GM21367 (cell line): ENCODE data around the gene CEP112.

Source experiments
- ATAC-seq: cut with Tn5 transposase; IDR thresholded peaks from one replicate; pipeline ENCODE4 v1.9.1; 2021; ENCODE audit not compliant: unreplicated experiment

The CEP112 gene

DNA sequence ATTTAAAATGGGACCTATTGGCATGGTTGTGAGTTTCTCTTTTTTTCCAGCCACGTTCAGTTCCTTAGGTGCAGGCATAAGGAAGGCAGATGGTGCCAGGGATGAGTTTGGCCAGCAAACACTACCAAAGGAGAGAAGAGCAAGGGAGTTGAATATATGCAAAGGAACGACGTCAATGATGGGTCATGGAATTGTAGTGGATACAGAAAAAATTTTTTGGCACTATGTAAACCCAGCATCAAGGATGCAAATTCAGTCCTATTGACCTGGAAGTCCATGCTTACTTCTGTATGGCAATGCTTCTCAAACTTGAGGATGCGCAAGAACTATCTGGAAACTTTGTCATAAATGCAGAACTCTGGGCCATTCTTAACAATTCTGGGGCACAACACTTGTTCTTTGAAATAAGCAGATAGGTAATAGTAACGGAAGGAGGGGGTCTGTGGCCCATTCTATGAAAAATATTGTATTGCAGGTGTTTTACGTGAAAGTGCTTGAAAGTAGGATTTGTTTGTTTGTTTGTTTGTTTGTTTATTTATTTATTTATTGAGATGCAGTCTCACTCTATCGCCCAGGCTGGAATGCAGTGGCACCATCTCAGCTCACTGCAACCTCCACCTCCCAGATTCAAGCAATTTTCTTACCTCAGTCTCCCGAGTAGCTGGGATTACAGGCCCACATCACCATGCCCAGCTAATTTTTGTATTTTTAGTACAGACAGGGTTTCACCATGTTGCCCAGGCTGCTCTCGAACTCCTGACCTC is 19.3 kb upstream of the CEP112 start:
- ATAC-seq: no peak

- ATAC-seq: no peak
Measured at GRCh38 chr17:66210208-66210574, 18.3 kb upstream of the CEP112 start.

- ATAC-seq: no peak
Measured at GRCh38 chr17:66207936-66208335, 16.0 kb upstream of the CEP112 start.

DNA sequence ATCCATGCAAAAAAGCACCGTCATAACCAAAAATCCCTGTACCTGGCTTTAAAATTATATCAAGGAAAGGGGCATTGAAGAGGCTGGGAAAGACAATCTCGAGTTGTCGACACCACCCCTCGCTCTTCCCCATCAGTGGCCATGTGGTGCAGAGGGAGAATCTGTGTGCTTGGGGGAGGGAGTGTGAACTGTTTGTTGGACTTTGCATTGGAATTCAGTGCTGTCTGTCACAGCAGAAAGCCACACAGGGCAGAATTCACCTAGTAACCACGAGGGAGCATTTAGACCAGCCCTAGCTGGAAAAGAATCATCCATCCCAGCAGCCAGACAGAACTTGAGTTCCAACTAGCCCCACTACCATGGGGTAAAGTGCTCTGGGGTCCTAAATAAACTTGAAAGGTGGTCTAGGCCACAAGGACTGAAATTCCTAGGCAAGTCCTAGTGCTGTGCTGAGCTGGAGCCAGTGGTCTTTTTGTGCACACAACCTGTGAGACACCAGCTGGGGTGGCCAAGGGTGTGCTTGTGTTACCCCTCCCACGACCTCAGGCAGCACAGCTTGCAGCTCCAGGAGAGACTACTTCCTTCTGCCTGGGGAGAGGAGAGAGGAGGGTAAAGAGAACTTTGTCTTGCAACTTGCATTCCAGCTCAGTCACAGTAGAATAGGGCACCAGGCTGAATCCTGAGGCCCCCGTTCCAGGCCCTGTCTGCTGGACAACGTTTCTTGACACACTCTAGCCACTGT is 11.5 kb upstream of the CEP112 start:
- no peak for ATAC-seq

DNA sequence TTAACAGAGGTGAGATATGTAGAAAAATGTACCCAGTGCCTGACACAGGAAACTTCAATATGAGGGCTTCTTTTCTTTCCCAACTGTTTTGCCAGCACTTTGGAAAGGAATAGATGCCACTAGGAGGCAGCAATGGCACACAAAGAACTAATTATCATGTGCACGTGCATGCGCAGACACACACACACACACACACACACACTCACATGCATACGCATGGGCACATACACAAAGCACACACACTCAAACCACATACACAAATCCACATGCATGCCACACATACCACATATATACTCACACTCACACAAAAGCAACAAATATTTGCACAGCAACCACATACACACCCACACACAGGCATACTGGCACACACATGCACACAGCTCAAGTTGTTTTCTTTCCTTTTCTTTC is 8.8 kb upstream of the CEP112 start:
- ATAC-seq: no peak

DNA sequence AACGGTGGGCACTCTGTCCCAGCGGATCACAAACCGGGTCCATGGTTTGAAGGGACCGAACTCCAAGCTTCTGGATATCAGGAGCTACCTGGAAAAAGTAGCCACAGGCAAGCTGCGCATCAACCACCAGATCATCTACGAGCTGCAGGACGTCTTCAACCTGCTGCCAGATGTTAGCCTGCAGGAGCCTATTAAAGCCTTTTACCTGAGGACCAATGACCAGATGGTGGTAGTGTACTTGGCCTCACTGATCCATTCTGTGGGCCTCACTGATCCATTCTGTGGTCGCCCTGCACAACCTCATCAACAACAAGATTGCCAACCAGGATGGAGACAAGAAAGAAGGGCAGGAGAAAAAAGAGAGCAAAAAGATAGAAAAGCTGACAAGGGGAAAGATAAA is 6.3 kb upstream of the CEP112 start:
- ATAC-seq: no peak

DNA sequence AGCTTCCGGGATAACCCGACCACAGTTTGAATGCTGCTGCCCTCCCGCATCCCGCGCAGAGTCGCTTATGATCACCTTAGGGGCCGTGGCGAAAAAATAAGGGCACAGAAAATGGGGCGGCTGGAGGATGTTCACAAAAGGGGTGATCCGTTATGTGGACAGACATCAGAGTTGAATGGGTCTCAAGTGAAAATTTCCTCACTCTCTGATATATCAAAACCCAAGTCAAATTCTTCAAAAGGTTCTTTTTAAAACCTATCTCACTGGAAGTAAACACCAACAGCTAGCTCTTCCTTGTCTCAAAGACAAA is 400 bp upstream of the CEP112 start:
- no peak for ATAC-seq

GRCh38 chr17:66190738-66191592 is 968 bp downstream of the CEP112 start:
- no peak for ATAC-seq

GRCh38 chr17:66187718-66188117 is 4.2 kb downstream of the CEP112 start:
- ATAC-seq: no peak

- no peak for ATAC-seq
Measured at GRCh38 chr17:66185862-66186261, 6.1 kb downstream of the CEP112 start.

DNA sequence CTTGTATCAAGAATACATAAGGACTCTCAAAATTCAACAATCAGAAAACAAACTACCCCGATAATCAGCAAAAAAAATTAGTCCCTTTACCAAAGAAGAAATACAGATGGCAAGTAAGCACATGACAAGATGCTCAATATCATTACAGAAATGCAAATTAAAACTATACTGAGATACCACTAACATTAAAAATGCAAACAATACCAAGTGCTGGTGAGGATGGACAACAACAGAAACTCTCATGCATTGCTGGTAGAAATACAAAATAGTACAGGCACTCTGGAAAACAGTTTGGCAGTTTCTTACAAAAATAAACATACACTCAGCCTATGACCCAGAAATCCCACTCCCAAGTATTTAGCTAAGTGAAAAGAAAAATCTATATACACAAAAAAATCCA is 7.5 kb downstream of the CEP112 start:
- no peak for ATAC-seq

DNA sequence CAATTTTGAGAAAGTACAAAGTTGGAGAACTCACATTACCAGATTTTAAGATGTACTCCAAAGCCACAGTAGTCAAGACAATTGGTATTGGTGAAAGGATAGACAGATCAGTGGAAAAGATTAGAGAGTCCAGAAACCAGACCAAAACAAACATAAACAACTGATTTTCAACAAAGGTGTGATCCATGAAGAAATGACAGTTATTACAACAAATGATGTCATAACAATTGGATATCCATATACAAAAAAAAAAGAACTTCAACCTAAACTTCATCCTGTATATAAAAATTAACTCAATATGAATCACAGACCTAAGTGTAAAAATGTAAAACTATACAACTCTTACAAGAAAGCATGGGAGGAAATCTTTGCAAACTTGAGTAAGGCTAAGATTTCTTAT is 8.4 kb downstream of the CEP112 start:
- no peak for ATAC-seq

DNA sequence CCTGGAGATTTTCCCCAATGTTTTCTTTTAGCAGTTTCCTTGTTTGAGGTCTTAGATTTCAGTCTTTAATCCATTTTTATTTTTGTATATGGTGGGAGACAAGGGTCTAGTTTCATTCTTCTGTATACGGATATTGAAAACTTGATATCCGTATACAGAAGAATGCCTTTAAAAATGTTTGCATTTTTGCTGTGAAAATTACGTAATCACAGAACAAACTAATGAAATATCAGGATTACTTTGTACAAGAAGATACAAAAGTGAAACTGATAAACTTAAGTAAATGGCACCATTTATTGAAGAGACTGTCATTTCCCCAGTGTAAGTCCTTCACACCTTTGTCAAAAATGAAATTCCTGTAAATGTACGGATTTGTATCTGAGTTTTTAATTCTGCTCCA is 13.3 kb downstream of the CEP112 start:
- no peak for ATAC-seq

DNA sequence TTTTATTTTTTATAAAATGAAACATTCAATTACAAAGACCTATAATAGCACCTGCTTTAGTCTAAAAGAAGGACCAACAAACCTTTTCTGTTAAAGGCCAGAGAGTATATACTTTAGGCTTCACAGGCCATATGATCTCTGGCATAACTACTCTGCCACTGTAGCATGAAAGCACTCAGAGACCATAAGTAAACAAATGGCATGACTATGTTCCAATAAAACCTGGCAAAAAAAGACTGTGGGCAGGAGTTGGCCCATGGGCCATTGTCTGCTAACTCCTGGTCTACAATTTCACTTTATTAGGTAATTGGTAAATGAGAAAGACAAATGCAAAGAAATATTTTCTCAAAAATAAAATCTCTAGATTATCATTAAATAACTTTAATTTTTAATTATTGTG is 14.9 kb downstream of the CEP112 start:
- no peak for ATAC-seq

DNA sequence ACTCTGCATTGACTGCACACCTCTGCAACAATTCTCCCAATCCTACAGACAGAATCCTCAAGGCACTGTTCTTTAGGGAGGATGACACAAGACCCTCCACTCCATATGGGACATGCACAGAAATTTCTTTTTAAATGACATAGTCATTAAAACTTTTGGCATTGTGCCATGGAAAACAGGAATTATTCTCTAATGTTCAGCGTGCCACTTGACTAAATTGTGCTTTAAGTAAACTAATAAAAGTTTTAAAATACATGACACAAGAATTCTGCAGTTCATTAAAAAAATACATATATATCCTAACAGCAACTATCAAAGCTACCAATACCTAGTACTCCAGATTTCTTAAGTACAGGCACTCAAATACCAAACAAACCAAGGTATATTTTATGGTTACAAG is 16.0 kb downstream of the CEP112 start:
- ATAC-seq: no peak

DNA sequence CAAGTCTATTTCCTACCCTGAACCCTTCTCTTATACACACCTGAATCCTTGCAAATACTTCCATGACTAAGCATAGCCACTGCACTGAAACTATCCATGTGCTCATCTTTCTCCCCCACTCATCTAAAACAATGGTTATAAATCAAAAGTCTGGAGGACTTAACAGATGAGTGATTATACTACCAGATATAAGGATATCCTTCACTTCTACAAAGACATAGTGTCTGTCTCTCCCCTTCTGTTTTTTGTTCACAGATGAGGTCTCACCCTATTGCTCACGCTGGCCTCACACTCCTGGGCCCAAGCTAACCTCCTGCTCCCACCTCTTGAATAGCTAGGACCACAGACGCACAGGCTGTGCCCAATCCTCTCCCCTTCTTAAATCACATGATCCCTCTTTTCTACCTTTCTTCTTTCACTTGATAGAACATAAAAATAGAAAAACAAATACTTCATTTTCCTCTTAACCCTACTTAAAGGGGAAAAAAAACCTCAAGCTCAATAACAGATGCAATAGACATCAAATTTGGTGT is 19.2 kb downstream of the CEP112 start:
- no peak for ATAC-seq

DNA sequence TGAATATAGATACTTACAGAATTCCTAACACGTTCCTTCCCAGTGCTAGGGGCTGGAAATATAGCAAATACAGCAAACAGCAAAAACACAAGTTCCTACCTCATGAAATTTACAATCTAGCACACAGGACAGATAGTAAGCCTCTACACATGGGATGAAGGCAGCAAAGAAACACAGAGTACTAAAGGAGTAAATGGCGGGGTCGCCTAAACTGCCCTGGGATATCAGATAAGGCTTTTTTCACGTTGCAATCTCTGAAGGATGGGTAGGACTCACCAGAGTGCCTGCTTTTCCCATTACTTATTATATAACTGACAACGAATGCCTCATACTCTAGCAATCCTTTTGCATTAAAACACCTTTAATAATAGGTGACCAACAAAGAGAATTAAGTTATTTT is 19.8 kb downstream of the CEP112 start:
- ATAC-seq: no peak

GRCh38 chr17:66171692-66172091 is 20.2 kb downstream of the CEP112 start:
- ATAC-seq: no peak

DNA sequence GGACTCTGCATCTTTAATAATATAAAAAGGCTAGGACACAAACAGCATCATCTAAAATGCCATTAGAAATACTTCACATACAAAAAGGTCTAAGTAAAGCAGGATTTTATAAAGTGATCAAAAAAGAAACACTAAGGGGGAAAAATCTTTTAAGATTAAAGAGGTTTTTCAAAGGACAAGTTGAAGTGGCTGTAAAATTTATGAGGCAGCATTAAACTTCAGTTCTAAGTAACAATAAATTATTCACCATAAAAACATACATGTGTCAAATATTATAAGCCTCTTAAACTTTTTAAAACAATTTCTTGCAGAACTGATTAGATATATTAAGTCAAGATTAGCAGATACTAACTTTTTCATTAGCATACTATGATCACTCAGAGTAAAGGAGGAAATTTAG is 20.8 kb downstream of the CEP112 start:
- no peak for ATAC-seq

GRCh38 chr17:66169839-66170238 is 22.1 kb downstream of the CEP112 start:
- no peak for ATAC-seq

- no peak for ATAC-seq
Measured at GRCh38 chr17:66167189-66167815, 24.6 kb downstream of the CEP112 start.
